ENCODE results near the gene KERA.
"Not testable (repeated sequence)": the region's sequence is repeated elsewhere in the genome, so short reads cannot be mapped to it uniquely, and the experiment has no call there.

The KERA gene

GRCh38 chr12:91057368-91058165, at the start of gene KERA:
KERA (minus strand) TSS chr12:91058024; CDS start chr12:91056281, 1,743 bp downstream.
- no peak for DNase-seq

- no peak for DNase-seq
Measured at GRCh38 chr12:91106283-91106682, 48.5 kb upstream of the KERA start.

GRCh38 chr12:91105807-91106206, 48.0 kb upstream of the KERA start:
- DNase-seq: no peak

GRCh38 chr12:91104812-91105466, 47.1 kb upstream of the KERA start:
- no peak for DNase-seq

GRCh38 chr12:91103624-91104023, 45.8 kb upstream of the KERA start:
- DNase-seq: no peak

GRCh38 chr12:91103101-91103500, 45.3 kb upstream of the KERA start:
- no peak for DNase-seq

GRCh38 chr12:91100906-91101305, 43.1 kb upstream of the KERA start:
- DNase-seq: no peak

- DNase-seq: no peak
Measured at GRCh38 chr12:91099836-91100235, 42.0 kb upstream of the KERA start.

- no peak for DNase-seq
Measured at GRCh38 chr12:91099341-91099740, 41.5 kb upstream of the KERA start.

- DNase-seq: no peak
Measured at GRCh38 chr12:91098941-91099340, 41.1 kb upstream of the KERA start.

GRCh38 chr12:91098461-91098860, 40.6 kb upstream of the KERA start:
- DNase-seq: no peak

GRCh38 chr12:91094957-91095356, 37.1 kb upstream of the KERA start:
- no peak for DNase-seq

- DNase-seq: no peak
Measured at GRCh38 chr12:91094032-91094662, 36.3 kb upstream of the KERA start.

GRCh38 chr12:91093341-91093740, 35.5 kb upstream of the KERA start:
- no peak for DNase-seq

GRCh38 chr12:91091916-91092715, 34.3 kb upstream of the KERA start:
- DNase-seq: no peak

GRCh38 chr12:91089953-91090352, 32.1 kb upstream of the KERA start:
- DNase-seq: not testable (repeated sequence)

GRCh38 chr12:91080041-91080440, 22.2 kb upstream of the KERA start:
- DNase-seq: no peak

- no peak for DNase-seq
Measured at GRCh38 chr12:91078501-91078900, 20.7 kb upstream of the KERA start.

- DNase-seq: no peak
Measured at GRCh38 chr12:91077228-91077954, 19.6 kb upstream of the KERA start.

GRCh38 chr12:91074851-91075250, 17.0 kb upstream of the KERA start:
- DNase-seq: no peak

GRCh38 chr12:91074154-91074709, 16.4 kb upstream of the KERA start:
- DNase-seq: no peak

GRCh38 chr12:91073426-91073825, 15.6 kb upstream of the KERA start:
- DNase-seq: no peak
